ENCODE results near the gene FER. TPM values are rescaled to one million over a fixed set of nuclear protein-coding genes. Genes with fewer than 3 reads are reported as not detected.

FER gene
- total RNA-seq, 2 donors from 2014 or later: 10.8 to 15.7 TPM

- H3K4me1 ChIP-seq: no peaks in the 10 kb centered on the region
- H3K4me3 ChIP-seq: no peak overlapping the region
- intact Hi-C loops (cut with DNase I): no loop called here
- no peaks in the 10 kb centered on the region for H3K9me3 ChIP-seq
- H3K9ac ChIP-seq (ENCODE audit: low read depth in 2 of 2, low read length in 2 of 2): no peak overlapping the region
- no peaks in the 10 kb centered on the region for H3K27me3 ChIP-seq
- no peak for TF ChIP-seq CTCF (IDR thresholded peaks at IDR 0.05)
- no peak for DNase-seq
- H3K27ac ChIP-seq: no peak overlapping the region
- no peaks in the 10 kb centered on the region for H3K36me3 ChIP-seq
These were observed 482.7 kb downstream of the FER start for GRCh38 chr5:109230369-109230768.

- no peaks in the 10 kb centered on the region for H3K9me3 ChIP-seq
- no peak overlapping the region for H3K4me3 ChIP-seq
- no peak overlapping the region for H3K9ac ChIP-seq (ENCODE audit: low read depth in 2 of 2, low read length in 2 of 2)
- H3K36me3 ChIP-seq: no peaks in the 10 kb centered on the region
- no peaks in the 10 kb centered on the region for H3K4me1 ChIP-seq
- H3K27me3 ChIP-seq: no peaks in the 10 kb centered on the region
- intact Hi-C loops (cut with DNase I): no loop called here
- H3K27ac ChIP-seq: no peak overlapping the region
- DNase-seq: no peak
- no peak for TF ChIP-seq CTCF (IDR thresholded peaks at IDR 0.05)
These were observed 483.6 kb downstream of the FER start for GRCh38 chr5:109231331-109231730.

GRCh38 chr5:109234381-109234780 lies 486.7 kb downstream of the FER start:
- H3K9ac ChIP-seq (ENCODE audit: low read depth in 2 of 2, low read length in 2 of 2): no peak overlapping the region
- no peak for DNase-seq
- H3K36me3 ChIP-seq: no peaks in the 10 kb centered on the region
- no peak for TF ChIP-seq CTCF (IDR thresholded peaks at IDR 0.05)
- no peak overlapping the region for H3K4me3 ChIP-seq
- H3K4me1 ChIP-seq: no peaks in the 10 kb centered on the region
- H3K27me3 ChIP-seq: no peaks in the 10 kb centered on the region
- no peaks in the 10 kb centered on the region for H3K9me3 ChIP-seq
- intact Hi-C loops (cut with DNase I): no loop called here
- no peak overlapping the region for H3K27ac ChIP-seq

- no peaks in the 10 kb centered on the region for H3K36me3 ChIP-seq
- H3K4me3 ChIP-seq: no peak overlapping the region
- H3K27me3 ChIP-seq: no peaks in the 10 kb centered on the region
- no peak overlapping the region for H3K9ac ChIP-seq (ENCODE audit: low read depth in 2 of 2, low read length in 2 of 2)
- DNase-seq: no peak
- intact Hi-C loops (cut with DNase I): no loop called here
- no peak for TF ChIP-seq CTCF (IDR thresholded peaks at IDR 0.05)
- H3K27ac ChIP-seq: no peak overlapping the region
- no peaks in the 10 kb centered on the region for H3K4me1 ChIP-seq
- H3K9me3 ChIP-seq: no peaks in the 10 kb centered on the region
These were observed 491.8 kb downstream of the FER start for GRCh38 chr5:109239456-109239855.

- no peak for DNase-seq
These were observed 494.8 kb downstream of the FER start for GRCh38 chr5:109242518-109242917.

More at GRCh38 chr5:109242518-109242917, 494.8 kb downstream of the FER start:
- no peaks in the 10 kb centered on the region for H3K36me3 ChIP-seq
- H3K4me3 ChIP-seq: no peak overlapping the region
- H3K27me3 ChIP-seq: no peaks in the 10 kb centered on the region
- intact Hi-C loops (cut with DNase I): no loop called here
- H3K4me1 ChIP-seq: no peaks in the 10 kb centered on the region
- no peak for TF ChIP-seq CTCF (IDR thresholded peaks at IDR 0.05)
- H3K9ac ChIP-seq (ENCODE audit: low read depth in 2 of 2, low read length in 2 of 2): no peak overlapping the region
- no peak overlapping the region for H3K27ac ChIP-seq
- no peaks in the 10 kb centered on the region for H3K9me3 ChIP-seq

Measured in colonic mucosa (tissue), 4 donors.